Activated naive CD8-positive, alpha-beta T cell treated with anti-CD3 and anti-CD28 coated beads for 36 hours (primary cell): ENCODE results near the gene ERC2. TPM values are rescaled to one million over a fixed set of nuclear protein-coding genes. Genes with fewer than 3 reads are reported as not detected.

Experiments
- DNase-seq: peaks from one replicate; pipeline ENCODE4 v3.0.0; 2021
- H3K27ac Mint-ChIP-seq: one replicate; pipeline ENCODE4 v1.8.0; 2022; ENCODE audit warnings: mild to moderate bottlenecking, moderate library complexity, mixed read lengths
- H3K27me3 Mint-ChIP-seq: one replicate; pipeline ENCODE4 v1.8.0; 2022; ENCODE audit warnings: mild to moderate bottlenecking, mixed read lengths
- H3K36me3 Mint-ChIP-seq: one replicate; pipeline ENCODE4 v1.8.0; 2021; ENCODE audit warnings: mild to moderate bottlenecking, mixed read lengths
- H3K4me1 Mint-ChIP-seq: one replicate; pipeline ENCODE4 v1.8.0; 2021; ENCODE audit warnings: mixed read lengths
- H3K4me3 Mint-ChIP-seq: one replicate; pipeline ENCODE4 v1.8.0; 2022; ENCODE audit warnings: mild to moderate bottlenecking, moderate library complexity, mixed read lengths
- H3K9me3 Mint-ChIP-seq: one replicate; pipeline ENCODE4 v1.8.0; 2022; ENCODE audit warnings: mixed read lengths
- total RNA-seq, 2 experiments: library from RNA; stranded (reverse); gene quantifications; one replicate each; pipeline ENCODE4 v1.2.3, GENCODE V29; 2021

Gene ERC2
- total RNA-seq, 2 experiments from 2014 or later, result not detected

DNA sequence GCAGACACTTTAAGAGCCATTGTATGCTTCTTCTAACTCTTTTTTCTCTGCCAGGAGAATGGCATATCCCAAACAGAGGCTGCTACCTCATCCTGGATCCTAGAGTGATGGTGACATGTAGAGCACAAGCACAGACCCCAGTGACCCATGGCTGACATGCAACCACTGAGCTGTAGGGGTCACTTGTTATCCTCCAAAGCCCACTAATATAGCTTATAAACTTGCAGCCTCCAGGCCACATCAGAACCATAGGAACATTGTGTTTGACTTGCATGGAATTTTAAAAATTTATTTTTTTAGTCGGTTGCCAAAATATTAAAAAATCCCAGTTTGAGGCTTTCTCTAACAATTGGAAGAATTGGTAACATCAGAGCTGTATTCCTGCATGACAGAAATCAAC is 698.2 kb downstream of the ERC2 start:
- no peak for DNase-seq
- Mint-ChIP-seq H3K4me1 (no peaks in the 10 kb centered on the region), H3K4me3 (no peak overlapping the region), H3K36me3 (no peaks in the 10 kb centered on the region), H3K27me3 (peaks cover 12% of the 10 kb centered on the region), H3K27ac (no peak overlapping the region), H3K9me3 (no peaks in the 10 kb centered on the region)

DNA sequence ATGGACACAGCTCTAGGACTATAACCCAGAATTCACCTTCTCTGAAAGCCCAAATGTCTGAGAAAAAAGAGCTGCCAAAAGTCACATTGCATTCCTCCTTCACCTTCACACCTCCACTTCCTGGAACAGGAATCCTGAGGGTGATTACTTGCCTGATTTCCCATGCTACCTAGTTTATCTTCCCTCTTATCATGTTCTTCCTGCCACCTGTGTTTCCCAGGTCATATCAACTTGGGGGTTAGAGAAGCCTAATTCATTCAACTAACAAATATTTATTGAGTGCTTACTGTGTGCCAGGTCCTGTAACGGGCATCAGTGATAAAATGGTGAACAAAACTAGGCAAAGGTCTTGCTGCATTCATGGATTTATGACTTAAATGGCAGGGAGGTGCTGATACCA is 701.5 kb downstream of the ERC2 start:
- H3K4me1 Mint-ChIP-seq, result no peaks in the 10 kb centered on the region
- DNase-seq, result no peak
- H3K27ac Mint-ChIP-seq, result no peak overlapping the region
- no peak overlapping the region for H3K4me3 Mint-ChIP-seq
- peaks cover 2% of the 10 kb centered on the region for H3K9me3 Mint-ChIP-seq
- no peaks in the 10 kb centered on the region for H3K27me3 Mint-ChIP-seq
- no peaks in the 10 kb centered on the region for H3K36me3 Mint-ChIP-seq

DNA sequence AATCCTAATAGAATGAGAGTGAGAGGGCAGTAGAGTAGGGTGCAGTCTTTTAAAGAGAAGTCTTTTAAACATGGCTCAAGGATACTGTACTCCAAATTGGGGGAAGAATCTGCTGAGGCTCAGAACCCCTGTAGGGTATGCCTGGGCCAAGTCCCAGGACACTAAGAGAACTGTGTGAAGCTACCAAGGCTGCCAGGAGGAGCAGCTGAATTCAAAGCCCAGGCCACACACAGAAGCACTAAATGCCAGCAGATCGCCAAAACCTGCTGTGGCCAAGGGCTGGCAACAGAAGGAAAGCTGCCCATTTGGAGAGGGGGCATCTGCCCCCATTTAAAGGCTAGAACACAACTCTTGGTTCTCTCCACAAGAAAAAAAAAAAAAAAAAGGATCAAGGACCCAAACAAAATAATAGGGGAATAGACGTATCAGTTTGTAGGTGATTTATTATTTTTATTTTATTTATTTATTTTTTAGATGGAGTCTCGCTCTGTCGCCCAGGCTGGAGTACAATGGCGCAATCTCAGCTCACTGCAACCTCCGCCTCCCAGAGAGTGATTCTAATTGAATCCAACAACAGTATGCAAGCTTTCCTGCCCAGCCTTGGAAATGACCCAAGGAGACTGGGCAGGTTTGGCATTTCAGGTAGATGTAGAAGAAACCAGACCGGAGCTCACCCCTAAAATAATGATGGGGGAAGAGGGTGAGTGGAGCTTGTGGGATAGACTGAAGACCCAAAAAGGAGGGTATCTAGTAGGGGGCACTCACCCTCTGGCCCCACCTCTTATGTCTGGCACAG is 702.2 kb downstream of the ERC2 start:
- no peaks in the 10 kb centered on the region for H3K27me3 Mint-ChIP-seq
- no peak overlapping the region for H3K4me3 Mint-ChIP-seq
- no peaks in the 10 kb centered on the region for H3K4me1 Mint-ChIP-seq
- H3K27ac Mint-ChIP-seq, result no peak overlapping the region
- H3K36me3 Mint-ChIP-seq, result no peaks in the 10 kb centered on the region
- peaks cover 2% of the 10 kb centered on the region for H3K9me3 Mint-ChIP-seq
- no peak for DNase-seq

DNA sequence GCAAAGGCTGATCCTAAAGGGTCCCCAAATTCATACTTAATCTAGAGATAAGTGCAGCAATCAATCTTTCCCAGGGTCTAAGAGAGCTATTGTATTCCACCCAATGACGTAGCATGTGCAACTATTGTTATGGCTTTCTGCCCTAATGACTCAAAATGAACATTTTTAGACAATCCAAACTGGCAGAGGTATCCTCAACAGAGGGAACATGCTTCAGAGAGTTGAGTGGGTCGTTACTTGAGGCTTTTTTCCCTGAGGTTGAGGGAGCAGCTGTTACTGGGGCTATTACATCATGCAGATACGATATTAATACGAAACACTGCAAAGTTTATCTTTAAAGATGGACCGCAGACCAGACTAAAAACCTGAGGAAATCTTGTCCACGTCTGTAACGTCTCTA is 702.9 kb downstream of the ERC2 start:
- Mint-ChIP-seq H3K27me3 (no peaks in the 10 kb centered on the region), H3K36me3 (no peaks in the 10 kb centered on the region), H3K4me3 (no peak overlapping the region), H3K27ac (no peak overlapping the region), H3K4me1 (no peaks in the 10 kb centered on the region), H3K9me3 (peaks cover 2% of the 10 kb centered on the region)
- no peak for DNase-seq

DNA sequence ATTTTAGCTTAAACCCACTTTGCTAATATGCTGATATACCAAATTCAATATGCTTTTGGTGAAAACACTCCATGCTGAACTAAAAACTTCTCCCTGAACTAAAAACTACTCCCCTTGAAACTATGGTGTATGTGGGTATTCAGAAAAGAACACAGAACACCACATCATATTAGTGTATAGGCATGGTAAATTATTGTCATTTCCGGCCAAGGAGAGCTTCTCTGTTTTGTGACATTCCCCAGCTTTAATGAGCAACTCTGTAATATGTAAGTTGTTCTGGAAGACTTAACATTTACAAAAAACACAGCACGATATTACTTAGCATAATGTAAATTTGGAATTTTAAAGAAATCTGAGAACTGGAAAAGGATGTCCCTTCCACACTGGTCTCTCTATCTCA is 711.3 kb downstream of the ERC2 start:
- H3K9me3 Mint-ChIP-seq, result peaks cover 2% of the 10 kb centered on the region

DNA sequence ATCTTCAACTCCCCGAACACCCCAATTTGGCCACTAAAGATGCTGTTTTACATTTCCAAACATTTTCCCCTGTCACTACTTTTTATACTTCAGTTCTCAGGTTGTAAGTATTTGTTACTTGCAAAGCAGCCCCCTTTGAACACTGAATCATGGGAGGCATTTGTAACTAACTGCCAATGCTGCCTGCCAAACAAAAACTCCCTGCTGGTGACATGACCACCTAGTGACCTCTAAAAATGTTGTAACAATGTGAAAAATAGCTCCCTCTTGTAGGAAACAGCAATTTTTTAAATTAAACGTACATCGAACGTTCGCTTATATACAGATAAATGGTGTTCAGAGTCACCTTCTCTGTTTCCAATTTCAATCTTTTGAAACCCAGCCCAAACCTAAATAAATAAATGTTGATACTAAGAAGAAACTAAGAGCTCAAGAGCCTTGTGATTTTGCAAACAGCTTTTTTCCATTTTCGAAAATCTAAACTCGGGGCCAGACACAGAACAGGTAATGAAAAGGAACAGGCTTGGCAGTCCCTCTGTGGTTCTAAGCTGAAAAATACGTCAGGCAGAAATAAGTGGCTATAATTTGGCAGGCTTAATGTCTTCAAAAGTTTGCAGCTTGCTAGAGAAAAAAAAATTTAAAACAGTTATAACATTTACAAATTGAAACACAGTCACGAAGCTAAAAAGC is 712.6 kb downstream of the ERC2 start:
- no peaks in the 10 kb centered on the region for H3K4me1 Mint-ChIP-seq
- no peak for DNase-seq
- H3K4me3 Mint-ChIP-seq, result no peak overlapping the region

More for the DNA sequence above, 711.3 kb downstream of the ERC2 start:
- no peak overlapping the region for H3K27ac Mint-ChIP-seq
- no peak for DNase-seq
- no peaks in the 10 kb centered on the region for H3K36me3 Mint-ChIP-seq
- no peaks in the 10 kb centered on the region for H3K27me3 Mint-ChIP-seq
- H3K4me3 Mint-ChIP-seq, result no peak overlapping the region
- H3K4me1 Mint-ChIP-seq, result no peaks in the 10 kb centered on the region

DNA sequence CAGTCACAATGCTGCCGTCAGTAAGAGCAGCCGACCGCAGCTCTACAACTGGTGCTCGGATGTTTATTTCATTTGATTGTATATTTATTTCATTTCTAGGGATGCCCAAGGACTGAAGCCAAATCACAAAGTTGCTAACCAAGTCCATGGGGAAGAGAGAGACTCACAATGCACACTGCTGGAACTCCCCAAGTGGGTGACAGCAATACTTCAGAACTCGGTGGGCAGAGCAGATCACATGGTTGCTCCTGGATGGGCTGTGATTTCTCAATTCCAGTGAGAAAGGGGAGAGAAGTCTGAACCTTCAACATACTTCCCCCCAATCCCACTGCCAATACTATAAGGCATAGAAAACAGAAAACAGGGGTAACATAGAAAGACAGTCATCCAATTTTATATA is 715.4 kb downstream of the ERC2 start:
- Mint-ChIP-seq H3K4me1 (no peaks in the 10 kb centered on the region), H3K9me3 (no peaks in the 10 kb centered on the region), H3K4me3 (no peak overlapping the region), H3K36me3 (no peaks in the 10 kb centered on the region), H3K27me3 (no peaks in the 10 kb centered on the region), H3K27ac (no peak overlapping the region)
- no peak for DNase-seq

More for the DNA sequence above, 712.6 kb downstream of the ERC2 start:
- H3K36me3 Mint-ChIP-seq, result no peaks in the 10 kb centered on the region
- H3K27ac Mint-ChIP-seq, result no peak overlapping the region
- no peaks in the 10 kb centered on the region for H3K9me3 Mint-ChIP-seq
- H3K27me3 Mint-ChIP-seq, result no peaks in the 10 kb centered on the region

DNA sequence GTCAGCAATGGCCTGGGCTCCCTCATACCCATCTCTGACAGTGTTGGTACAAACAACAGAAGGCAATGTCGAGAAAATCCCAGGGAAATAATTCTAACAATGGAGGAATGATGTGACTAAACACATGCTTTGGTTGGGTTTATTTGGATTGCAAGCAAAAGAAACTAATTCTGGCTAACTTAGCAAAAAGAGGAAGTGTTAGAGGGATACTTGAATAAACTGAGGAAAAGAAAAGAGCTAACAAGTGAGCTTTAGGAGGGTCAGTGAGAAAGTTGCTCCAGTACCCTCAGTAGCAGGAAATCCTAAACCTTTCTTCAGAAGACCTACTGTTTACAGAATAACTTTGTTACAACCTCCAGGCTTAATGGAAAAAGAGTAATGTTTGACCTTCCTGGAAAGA is 716.5 kb downstream of the ERC2 start:
- Mint-ChIP-seq H3K4me3 (no peak overlapping the region), H3K4me1 (no peaks in the 10 kb centered on the region), H3K27ac (no peak overlapping the region), H3K27me3 (no peaks in the 10 kb centered on the region), H3K9me3 (no peaks in the 10 kb centered on the region), H3K36me3 (no peaks in the 10 kb centered on the region)
- DNase-seq, result no peak

DNA sequence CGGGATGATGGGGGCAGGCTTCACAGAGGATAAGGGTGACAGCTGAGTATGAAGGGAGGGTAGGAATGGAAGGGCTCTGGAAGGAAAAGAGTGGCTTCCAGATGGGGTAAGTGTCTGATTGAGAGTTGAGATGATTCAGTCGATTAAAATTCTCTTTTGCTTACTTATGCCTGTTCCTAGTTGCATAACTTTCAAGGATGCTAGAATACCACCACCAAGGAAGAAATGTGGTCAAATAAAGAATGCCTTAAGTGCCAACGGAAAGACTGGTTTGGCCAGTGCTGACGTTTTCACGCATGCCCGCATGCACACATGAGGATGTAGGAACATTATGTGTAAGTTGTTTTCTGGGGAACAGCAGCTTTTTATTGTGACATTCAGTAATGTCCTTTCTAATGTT is 717.7 kb downstream of the ERC2 start:
- no peaks in the 10 kb centered on the region for H3K4me1 Mint-ChIP-seq
- H3K27ac Mint-ChIP-seq, result no peak overlapping the region
- no peak overlapping the region for H3K4me3 Mint-ChIP-seq
- H3K27me3 Mint-ChIP-seq, result no peaks in the 10 kb centered on the region
- DNase-seq, result no peak
- no peaks in the 10 kb centered on the region for H3K9me3 Mint-ChIP-seq
- H3K36me3 Mint-ChIP-seq, result no peaks in the 10 kb centered on the region

DNA sequence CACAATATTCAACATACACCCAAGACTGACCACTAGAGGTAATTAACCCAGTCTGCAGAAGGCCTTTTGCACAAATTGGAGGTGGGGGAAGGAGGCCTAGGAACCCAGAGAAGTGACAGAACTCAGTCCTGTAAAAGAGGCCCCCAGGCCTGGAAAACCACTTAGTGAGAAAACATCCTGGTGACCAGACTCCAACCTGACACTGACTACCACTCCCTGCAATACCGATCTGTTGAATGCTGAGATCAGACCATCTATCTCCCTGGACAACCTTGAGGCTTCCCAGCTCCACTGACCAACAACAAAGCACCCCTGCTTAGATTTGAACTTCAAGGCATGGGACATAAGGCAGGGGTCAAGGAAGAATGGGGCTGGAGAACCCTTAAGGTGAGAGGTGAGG is 719.2 kb downstream of the ERC2 start:
- no peaks in the 10 kb centered on the region for H3K27me3 Mint-ChIP-seq
- DNase-seq, result no peak
- no peaks in the 10 kb centered on the region for H3K36me3 Mint-ChIP-seq
- H3K4me3 Mint-ChIP-seq, result no peak overlapping the region
- H3K27ac Mint-ChIP-seq, result no peak overlapping the region
- H3K9me3 Mint-ChIP-seq, result no peaks in the 10 kb centered on the region
- no peaks in the 10 kb centered on the region for H3K4me1 Mint-ChIP-seq

DNA sequence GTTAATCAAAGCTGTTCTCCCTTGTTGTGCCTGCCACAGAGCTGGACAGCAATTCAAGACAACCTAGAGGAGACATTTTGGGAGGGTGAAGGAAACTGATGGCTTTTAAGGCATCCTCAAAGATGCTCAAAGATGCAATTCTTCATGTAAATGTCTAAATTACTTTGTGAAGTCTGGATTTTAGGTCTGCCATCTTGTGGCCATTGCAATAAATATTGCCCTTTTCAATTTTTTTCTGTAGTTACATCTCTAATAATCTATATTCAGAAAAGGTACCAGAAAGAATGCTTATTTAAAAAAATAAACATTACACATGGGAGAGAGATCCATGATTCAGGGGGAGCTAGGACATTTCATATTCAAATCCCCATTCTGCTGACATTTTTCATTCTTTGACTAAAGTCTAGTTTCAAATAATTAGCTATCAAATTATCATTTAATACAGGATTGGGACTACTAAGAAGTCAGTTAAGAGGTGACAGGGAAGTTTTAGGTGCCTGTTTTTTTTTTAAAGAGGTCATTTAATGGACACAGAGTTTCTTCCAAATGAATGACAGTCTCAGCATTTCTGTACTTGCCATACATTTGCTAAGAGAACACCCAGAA is 721.4 kb downstream of the ERC2 start:
- Mint-ChIP-seq H3K4me3 (no peak overlapping the region), H3K4me1 (no peaks in the 10 kb centered on the region), H3K36me3 (no peaks in the 10 kb centered on the region), H3K9me3 (no peaks in the 10 kb centered on the region), H3K27me3 (no peaks in the 10 kb centered on the region), H3K27ac (no peak overlapping the region)
- DNase-seq, result no peak

DNA sequence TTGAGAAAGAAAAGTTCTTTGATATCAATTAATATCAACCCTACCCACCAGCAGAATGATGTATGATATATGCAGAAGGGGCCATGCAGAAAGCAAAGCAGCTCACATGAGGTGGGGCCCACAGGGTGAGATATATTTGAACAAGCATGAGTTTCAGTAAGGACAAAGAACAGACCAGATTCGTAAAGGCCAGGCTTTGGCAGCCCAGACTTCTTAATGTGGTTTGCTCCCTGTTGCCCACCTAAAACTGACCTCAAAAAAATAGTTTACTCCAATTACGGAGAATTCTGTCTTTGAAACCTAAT is 725.5 kb downstream of the ERC2 start:
- Mint-ChIP-seq H3K36me3 (no peaks in the 10 kb centered on the region), H3K4me3 (no peak overlapping the region), H3K27me3 (no peaks in the 10 kb centered on the region), H3K4me1 (no peaks in the 10 kb centered on the region), H3K27ac (no peak overlapping the region), H3K9me3 (no peaks in the 10 kb centered on the region)
- DNase-seq, result no peak

DNA sequence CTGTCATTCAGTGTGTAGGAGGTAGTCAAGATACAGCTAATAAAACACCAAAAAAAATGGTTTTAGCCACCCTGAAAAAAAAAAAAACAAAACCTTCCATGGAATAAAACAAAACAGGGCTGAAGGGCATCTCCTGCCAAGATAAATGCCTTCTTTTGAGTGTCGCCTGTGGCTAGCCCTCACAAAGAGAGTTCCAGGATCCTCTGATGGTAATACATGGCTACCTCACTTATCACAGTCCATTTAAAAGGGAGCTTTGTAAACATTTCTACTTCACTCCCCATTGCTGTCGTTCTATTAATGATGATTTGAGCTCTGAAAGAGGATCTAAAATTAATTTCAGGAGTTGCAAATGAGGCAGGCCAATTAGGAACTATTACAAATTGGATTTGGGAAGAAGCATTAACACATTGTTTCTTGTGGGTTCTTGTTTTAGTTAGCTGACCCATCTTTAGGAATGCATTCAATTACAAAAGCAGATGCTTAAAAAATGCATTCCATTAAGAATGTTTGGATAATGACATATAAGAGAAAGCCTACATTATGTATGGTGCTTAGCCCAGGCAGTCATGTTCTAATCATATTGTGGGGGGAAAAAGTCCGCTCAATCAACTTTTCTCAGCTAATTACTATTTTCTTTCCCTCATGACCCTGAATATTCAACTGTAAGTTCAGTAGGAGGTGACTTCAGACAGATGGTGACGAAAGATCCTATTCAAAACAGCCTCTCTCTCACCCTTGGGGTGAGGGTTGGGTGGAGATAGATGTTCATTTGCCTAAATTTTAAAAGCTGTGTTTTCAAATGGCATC is 726.0 kb downstream of the ERC2 start:
- no peaks in the 10 kb centered on the region for H3K9me3 Mint-ChIP-seq
- DNase-seq, result no peak
- H3K36me3 Mint-ChIP-seq, result no peaks in the 10 kb centered on the region
- no peaks in the 10 kb centered on the region for H3K4me1 Mint-ChIP-seq
- no peak overlapping the region for H3K4me3 Mint-ChIP-seq
- no peak overlapping the region for H3K27ac Mint-ChIP-seq
- H3K27me3 Mint-ChIP-seq, result no peaks in the 10 kb centered on the region

DNA sequence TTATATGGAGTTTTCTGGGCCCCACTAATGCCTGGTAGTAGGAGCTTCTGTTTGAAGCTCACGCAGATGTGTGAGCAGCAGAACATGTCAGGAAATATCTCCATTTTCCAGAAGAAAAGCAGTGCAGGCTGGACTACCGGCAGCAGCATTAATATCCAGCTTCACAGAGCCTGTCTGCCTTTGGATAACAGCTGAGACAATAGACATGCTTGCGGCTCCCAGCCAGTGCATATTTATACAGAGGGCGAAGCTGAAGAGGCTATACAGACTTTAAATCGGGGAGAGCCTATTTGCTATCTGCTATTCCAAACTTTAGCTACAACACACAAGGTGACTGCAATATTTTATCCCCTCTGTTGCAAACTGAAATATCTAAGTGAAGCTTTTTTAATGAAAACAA is 731.1 kb downstream of the ERC2 start:
- DNase-seq, result no peak
- H3K4me1 Mint-ChIP-seq, result no peaks in the 10 kb centered on the region
- no peak overlapping the region for H3K27ac Mint-ChIP-seq
- no peaks in the 10 kb centered on the region for H3K27me3 Mint-ChIP-seq
- H3K4me3 Mint-ChIP-seq, result no peak overlapping the region
- H3K9me3 Mint-ChIP-seq, result no peaks in the 10 kb centered on the region
- no peaks in the 10 kb centered on the region for H3K36me3 Mint-ChIP-seq

DNA sequence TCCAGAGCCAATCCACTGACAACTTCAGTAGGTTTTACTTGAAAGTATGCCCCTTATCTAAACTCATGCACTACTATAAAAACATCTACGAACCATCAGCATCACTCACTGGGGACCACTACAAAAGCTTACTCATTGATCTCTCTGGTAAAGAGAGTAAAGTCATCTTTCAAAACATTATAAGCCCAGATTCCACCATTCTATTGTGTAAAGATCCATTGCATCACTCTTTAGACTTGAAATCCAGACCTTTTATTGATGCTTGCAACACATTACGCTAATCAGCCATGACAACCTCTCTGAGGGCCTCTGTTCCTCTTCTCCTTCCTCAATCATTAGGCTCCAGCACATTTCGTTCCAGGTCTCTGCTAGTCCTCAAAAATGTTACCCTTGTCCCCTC is 732.3 kb downstream of the ERC2 start:
- no peak for DNase-seq
- Mint-ChIP-seq H3K27ac (no peak overlapping the region), H3K36me3 (no peaks in the 10 kb centered on the region), H3K4me1 (no peaks in the 10 kb centered on the region), H3K27me3 (no peaks in the 10 kb centered on the region), H3K9me3 (no peaks in the 10 kb centered on the region), H3K4me3 (no peak overlapping the region)
